Mesothelial cell of epicardium (in vitro differentiated cells): Measurements from ENCODE around the gene PCDHB6. TPM values are rescaled to one million over a fixed set of nuclear protein-coding genes. Genes with fewer than 3 reads are reported as not detected.
"Not testable (repeated sequence)": the region's sequence is repeated elsewhere in the genome, so short reads cannot be mapped to it uniquely, and the experiment has no call there.

Source experiments
- DNase-seq, 2 experiments: peaks; one replicate each; pipeline ENCODE4 v3.0.0; 2021; ENCODE audit warnings: low spot score in 2 of 2; ENCODE audit not compliant: unreplicated experiment in 2 of 2
- H3K27ac Mint-ChIP-seq: 2 replicates; pipeline ENCODE4 v1.8.0; 2021; ENCODE audit warnings: mixed read lengths
- H3K27me3 Mint-ChIP-seq: 2 replicates; pipeline ENCODE4 v1.8.0; 2021; ENCODE audit warnings: low read depth, mixed read lengths
- H3K36me3 Mint-ChIP-seq: 2 replicates; pipeline ENCODE4 v1.8.0; 2021; ENCODE audit warnings: mixed read lengths
- H3K4me1 Mint-ChIP-seq: 2 replicates; pipeline ENCODE4 v1.8.0; 2021; ENCODE audit warnings: mixed read lengths
- H3K4me3 Mint-ChIP-seq: 2 replicates; pipeline ENCODE4 v1.8.0; 2021; ENCODE audit warnings: mild to moderate bottlenecking, moderate library complexity, mixed read lengths
- H3K9me3 Mint-ChIP-seq: 2 replicates; pipeline ENCODE4 v1.8.0; 2021; ENCODE audit warnings: mixed read lengths
- total RNA-seq: library from RNA; stranded (reverse); gene quantifications from 3 replicates; pipeline ENCODE4 v1.2.1, GENCODE V29; 2021
- TF ChIP-seq, protein P1 (sequence below): fragments of 200-600 bp; sonication (generic); IDR thresholded peaks from one replicate; pipeline ENCODE4 v1.5.0; 2021; ENCODE audit warnings: antibody characterized with exemption; ENCODE audit not compliant: unreplicated experiment

The PCDHB6 gene
- total RNA-seq, 1 donor from 2014 or later = 2.1 TPM

DNA sequence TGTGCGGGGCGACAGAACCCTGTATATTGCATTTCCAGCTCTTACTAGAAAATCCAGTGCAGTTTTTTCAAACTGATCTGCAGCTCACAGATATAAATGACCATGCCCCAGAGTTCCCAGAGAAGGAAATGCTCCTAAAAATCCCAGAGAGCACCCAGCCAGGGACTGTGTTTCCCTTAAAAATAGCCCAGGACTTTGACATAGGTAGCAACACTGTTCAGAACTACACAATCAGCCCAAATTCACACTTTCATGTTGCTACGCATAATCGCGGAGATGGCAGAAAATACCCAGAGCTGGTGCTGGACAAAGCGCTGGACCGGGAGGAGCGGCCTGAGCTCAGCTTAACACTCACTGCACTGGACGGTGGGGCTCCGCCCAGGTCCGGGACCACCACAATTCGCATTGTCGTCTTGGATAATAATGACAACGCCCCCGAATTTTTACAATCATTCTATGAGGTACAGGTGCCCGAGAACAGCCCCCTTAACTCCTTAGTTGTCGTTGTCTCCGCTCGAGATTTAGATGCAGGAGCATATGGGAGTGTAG lies 14.1 kb upstream of the PCDHB6 start:
- peaks cover 74% of the 10 kb centered on the region for H3K9me3 Mint-ChIP-seq
- H3K4me1 Mint-ChIP-seq = no peaks in the 10 kb centered on the region
- peak overlapping the region; percentile 24 for H3K27ac Mint-ChIP-seq
- H3K36me3 Mint-ChIP-seq = peaks cover 68% of the 10 kb centered on the region
- no peak for DNase-seq
- TF ChIP-seq, protein P1, sequence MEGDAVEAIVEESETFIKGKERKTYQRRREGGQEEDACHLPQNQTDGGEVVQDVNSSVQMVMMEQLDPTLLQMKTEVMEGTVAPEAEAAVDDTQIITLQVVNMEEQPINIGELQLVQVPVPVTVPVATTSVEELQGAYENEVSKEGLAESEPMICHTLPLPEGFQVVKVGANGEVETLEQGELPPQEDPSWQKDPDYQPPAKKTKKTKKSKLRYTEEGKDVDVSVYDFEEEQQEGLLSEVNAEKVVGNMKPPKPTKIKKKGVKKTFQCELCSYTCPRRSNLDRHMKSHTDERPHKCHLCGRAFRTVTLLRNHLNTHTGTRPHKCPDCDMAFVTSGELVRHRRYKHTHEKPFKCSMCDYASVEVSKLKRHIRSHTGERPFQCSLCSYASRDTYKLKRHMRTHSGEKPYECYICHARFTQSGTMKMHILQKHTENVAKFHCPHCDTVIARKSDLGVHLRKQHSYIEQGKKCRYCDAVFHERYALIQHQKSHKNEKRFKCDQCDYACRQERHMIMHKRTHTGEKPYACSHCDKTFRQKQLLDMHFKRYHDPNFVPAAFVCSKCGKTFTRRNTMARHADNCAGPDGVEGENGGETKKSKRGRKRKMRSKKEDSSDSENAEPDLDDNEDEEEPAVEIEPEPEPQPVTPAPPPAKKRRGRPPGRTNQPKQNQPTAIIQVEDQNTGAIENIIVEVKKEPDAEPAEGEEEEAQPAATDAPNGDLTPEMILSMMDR = no peak
- peak overlapping the region; percentile 58 for H3K4me3 Mint-ChIP-seq
- no peaks in the 10 kb centered on the region for H3K27me3 Mint-ChIP-seq

DNA sequence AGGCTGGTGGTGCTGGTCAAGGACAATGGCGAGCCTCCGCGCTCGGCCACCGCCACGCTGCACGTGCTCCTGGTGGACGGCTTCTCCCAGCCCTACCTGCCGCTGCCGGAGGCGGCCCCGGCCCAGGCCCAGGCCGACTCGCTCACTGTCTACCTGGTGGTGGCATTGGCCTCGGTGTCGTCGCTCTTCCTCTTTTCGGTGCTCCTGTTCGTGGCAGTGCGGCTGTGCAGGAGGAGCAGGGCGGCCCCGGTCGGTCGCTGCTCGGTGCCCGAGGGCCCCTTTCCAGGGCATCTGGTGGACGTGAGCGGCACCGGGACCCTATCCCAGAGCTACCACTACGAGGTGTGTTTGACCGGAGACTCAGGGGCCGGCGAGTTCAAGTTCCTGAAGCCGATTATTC lies 12.5 kb upstream of the PCDHB6 start:
- H3K4me3 Mint-ChIP-seq, H3K27me3 Mint-ChIP-seq, H3K4me1 Mint-ChIP-seq, DNase-seq, H3K27ac Mint-ChIP-seq: not testable (repeated sequence)
- Mint-ChIP-seq H3K9me3 (peaks cover 69% of the 10 kb centered on the region), H3K36me3 (peaks cover 60% of the 10 kb centered on the region)

DNA sequence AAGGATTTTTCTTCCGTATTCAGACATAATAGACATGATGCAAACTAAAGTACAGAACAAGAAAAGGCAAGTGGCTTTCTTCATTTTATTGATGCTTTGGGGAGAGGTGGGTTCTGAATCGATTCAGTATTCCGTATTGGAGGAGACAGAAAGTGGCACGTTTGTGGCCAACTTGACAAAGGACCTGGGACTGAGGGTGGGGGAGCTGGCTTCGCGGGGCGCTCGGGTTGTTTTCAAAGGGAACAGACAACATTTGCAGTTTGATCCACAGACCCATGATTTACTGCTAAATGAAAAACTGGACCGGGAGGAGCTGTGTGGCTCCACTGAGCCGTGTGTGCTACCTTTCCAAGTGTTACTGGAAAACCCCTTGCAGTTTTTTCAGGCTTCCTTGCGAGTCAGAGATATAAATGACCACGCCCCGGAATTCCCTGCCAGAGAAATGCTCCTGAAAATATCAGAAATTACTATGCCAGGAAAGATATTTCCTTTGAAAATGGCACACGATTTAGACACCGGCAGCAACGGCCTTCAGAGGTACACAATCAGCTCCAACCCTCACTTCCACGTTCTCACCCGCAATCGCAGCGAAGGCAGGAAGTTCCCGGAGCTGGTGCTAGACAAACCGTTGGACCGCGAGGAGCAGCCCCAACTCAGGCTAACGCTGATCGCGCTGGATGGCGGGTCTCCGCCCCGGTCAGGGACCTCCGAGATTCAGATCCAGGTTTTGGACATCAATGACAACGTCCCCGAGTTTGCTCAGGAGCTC lies 551 bp downstream of the PCDHB6 start:
- Mint-ChIP-seq H3K4me3 (no peak overlapping the region), H3K9me3 (peaks cover 56% of the 10 kb centered on the region), H3K36me3 (peaks cover 43% of the 10 kb centered on the region), H3K27ac (no peak overlapping the region), H3K4me1 (no peaks in the 10 kb centered on the region), H3K27me3 (peaks cover 2% of the 10 kb centered on the region)
- no peak for DNase-seq
- TF ChIP-seq, protein P1 = no peak

DNA sequence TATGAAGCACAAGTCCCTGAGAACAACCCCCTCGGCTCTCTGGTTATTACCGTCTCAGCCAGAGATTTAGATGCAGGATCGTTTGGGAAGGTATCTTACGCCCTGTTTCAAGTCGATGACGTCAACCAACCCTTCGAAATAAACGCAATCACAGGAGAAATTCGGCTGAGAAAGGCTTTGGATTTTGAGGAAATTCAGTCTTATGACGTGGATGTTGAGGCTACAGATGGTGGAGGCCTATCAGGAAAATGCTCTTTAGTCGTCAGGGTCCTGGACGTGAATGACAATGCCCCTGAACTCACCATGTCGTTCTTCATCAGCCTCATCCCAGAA lies 1.1 kb downstream of the PCDHB6 start:
- no peak overlapping the region for H3K4me3 Mint-ChIP-seq
- peaks cover 1% of the 10 kb centered on the region for H3K27me3 Mint-ChIP-seq
- peaks cover 55% of the 10 kb centered on the region for H3K9me3 Mint-ChIP-seq
- TF ChIP-seq, protein P1 = no peak
- H3K4me1 Mint-ChIP-seq = no peaks in the 10 kb centered on the region
- no peak for DNase-seq
- no peak overlapping the region for H3K27ac Mint-ChIP-seq
- peaks cover 45% of the 10 kb centered on the region for H3K36me3 Mint-ChIP-seq

DNA sequence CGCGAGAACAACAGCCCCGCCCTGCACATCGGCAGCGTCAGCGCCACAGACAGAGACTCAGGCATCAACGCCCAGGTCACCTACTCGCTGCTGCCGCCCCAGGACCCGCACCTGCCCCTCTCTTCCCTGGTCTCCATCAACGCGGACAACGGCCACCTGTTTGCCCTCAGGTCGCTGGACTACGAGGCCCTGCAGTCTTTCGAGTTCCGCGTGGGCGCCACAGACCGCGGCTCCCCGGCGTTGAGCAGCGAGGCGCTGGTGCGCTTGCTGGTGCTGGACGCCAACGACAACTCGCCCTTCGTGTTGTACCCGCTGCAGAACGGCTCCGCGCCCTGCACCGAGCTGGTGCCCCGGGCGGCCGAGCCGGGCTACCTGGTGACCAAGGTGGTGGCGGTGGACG lies 1.8 kb downstream of the PCDHB6 start:
- H3K4me3 Mint-ChIP-seq, DNase-seq, H3K4me1 Mint-ChIP-seq, H3K27me3 Mint-ChIP-seq, H3K27ac Mint-ChIP-seq: not testable (repeated sequence)
- H3K9me3 Mint-ChIP-seq = peaks cover 55% of the 10 kb centered on the region
- H3K36me3 Mint-ChIP-seq = peaks cover 47% of the 10 kb centered on the region

DNA sequence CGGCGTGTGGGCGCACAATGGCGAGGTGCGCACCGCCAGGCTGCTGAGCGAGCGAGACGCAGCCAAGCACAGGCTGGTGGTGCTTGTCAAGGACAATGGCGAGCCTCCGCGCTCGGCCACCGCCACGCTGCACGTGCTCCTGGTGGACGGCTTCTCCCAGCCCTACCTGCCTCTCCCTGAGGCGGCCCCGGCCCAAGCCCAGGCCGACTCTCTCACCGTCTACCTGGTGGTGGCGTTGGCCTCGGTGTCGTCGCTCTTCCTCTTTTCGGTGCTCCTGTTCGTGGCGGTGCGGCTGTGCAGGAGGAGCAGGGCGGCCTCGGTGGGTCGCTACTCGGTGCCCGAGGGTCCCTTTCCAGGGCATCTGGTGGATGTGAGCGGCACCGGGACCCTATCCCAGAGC lies 2.2 kb downstream of the PCDHB6 start:
- H3K4me1 Mint-ChIP-seq, DNase-seq, H3K27me3 Mint-ChIP-seq, H3K27ac Mint-ChIP-seq, H3K4me3 Mint-ChIP-seq: not testable (repeated sequence)
- peaks cover 58% of the 10 kb centered on the region for H3K9me3 Mint-ChIP-seq
- H3K36me3 Mint-ChIP-seq = peaks cover 51% of the 10 kb centered on the region

DNA sequence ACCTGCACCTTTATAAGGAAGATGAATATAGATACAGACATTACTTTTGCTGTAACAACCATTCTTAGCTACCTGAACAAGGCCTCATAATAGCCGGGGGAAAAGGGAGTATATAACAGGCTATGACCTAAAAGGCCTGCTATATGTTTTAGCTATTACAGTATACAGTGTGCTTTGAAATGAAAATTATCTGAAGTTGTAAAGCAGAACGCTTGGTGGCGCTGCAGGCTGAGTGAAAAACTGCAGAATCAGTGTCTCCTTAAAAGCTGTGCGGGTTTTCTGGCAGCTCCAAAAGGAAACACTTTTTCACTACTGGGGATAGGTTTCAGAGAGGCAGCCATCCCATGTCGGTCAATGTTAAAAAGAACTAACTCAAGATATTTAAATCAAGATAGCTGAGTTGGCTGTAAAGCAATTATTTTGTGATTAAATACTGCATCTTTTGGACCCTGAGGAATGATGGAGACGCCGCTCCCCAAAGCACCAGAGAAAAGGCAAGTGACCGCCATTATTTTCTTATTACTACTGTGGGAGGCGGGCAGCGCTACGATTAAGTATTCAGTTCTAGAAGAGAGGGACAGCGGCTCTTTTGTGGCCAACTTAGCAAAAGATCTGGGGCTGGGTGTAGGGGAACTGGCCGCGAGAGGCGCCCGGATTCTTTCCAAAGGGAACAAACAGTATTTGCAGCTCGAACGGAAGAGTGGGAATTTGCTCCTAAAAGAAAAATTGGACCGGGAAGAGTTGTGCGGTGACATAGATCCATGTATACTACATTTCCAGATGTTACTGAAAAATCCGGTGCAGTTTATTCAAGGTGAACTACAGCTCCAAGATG lies 5.9 kb downstream of the PCDHB6 start:
- no peak for DNase-seq
- Mint-ChIP-seq H3K4me3 (no peak overlapping the region), H3K27ac (no peak overlapping the region), H3K27me3 (no peaks in the 10 kb centered on the region), H3K4me1 (no peaks in the 10 kb centered on the region), H3K36me3 (peaks cover 41% of the 10 kb centered on the region), H3K9me3 (peaks cover 42% of the 10 kb centered on the region)
- TF ChIP-seq, protein P1 = peak; percentile 32

DNA sequence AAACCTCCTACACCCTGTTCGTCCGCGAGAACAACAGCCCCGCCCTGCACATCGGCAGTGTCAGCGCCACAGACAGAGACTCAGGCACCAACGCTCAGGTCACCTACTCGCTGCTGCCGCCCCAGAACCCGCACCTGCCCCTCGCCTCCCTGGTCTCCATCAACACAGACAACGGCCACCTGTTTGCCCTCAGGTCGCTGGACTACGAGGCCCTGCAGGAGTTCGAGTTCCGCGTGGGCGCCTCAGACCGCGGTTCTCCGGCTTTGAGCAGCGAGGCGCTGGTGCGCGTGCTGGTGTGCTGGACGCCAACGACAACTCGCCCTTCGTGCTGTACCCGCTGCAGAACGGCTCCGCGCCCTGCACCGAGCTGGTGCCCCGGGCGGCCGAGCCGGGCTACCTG lies 7.5 kb downstream of the PCDHB6 start:
- Mint-ChIP-seq H3K9me3 (peaks cover 45% of the 10 kb centered on the region), H3K36me3 (peaks cover 32% of the 10 kb centered on the region)
- not testable (repeated sequence) for H3K4me1 Mint-ChIP-seq, H3K27ac Mint-ChIP-seq, H3K4me3 Mint-ChIP-seq, H3K27me3 Mint-ChIP-seq, DNase-seq

DNA sequence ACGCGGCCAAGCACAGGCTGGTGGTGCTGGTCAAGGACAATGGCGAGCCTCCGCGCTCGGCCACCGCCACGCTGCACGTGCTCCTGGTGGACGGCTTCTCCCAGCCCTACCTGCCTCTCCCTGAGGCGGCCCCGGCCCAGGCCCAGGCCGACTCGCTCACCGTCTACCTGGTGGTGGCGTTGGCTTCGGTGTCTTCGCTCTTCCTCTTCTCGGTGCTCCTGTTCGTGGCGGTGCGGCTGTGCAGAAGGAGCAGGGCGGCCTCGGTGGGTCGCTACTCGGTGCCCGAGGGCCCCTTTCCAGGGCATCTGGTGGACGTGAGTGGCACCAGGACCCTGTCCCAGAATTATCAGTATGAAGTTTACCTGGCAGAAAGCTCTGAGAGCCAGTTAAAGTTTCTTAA lies 8.0 kb downstream of the PCDHB6 start:
- H3K36me3 Mint-ChIP-seq = peaks cover 28% of the 10 kb centered on the region
- H3K27ac Mint-ChIP-seq = not testable (repeated sequence)

More for the DNA sequence above, 8.0 kb downstream of the PCDHB6 start:
- not testable (repeated sequence) for H3K4me1 Mint-ChIP-seq, H3K27me3 Mint-ChIP-seq, DNase-seq, H3K4me3 Mint-ChIP-seq
- H3K9me3 Mint-ChIP-seq = peaks cover 44% of the 10 kb centered on the region
